Measurements from ENCODE around the gene THSD7A. TPM values are rescaled to one million over a fixed set of nuclear protein-coding genes. Genes with fewer than 3 reads are reported as not detected.

THSD7A gene
- total RNA-seq, 2 experiments from 2014 or later = not detected

DNA sequence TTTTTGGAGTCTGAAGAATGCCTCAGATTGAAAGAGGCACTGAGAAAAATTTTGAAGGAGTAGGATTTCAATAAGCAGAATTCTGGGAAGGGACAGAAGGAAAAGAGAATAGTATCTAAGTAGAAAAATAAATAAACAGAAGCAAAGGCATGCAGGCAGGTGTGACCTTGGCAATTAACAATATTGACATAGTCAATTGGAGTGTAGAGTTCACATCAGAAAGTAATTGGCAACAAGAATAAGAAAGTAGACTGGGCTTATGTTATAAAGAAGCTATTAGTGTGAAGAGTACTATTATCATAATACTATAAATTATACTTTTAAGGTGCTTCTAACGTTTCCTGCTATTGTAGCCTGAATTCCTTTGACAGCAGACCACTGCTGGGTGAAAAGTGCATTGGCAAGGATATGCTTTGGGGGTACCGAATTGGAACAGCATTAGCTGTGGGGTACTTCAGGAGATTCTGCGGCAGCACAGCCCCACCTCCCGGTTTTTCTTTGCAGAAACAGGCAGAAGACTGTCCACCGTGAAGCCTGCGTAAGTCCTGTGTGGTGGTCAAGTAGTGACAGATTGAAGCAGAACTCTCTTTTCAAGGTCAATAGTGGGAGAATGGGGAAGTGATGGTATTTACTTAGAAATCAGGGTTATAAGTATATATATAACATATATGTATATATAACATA is 357.0 kb downstream of the THSD7A start:
- no peak for ATAC-seq
- DNase-seq = no peak
- Mint-ChIP-seq H3K27me3 (no peaks in the 10 kb centered on the region), H3K4me1 (no peaks in the 10 kb centered on the region), H3K27ac (no peak overlapping the region), H3K9me3 (ENCODE audit: low read depth) (no peaks in the 10 kb centered on the region), H3K4me3 (no peak overlapping the region), H3K36me3 (ENCODE audit: low read depth) (no peaks in the 10 kb centered on the region)
- intact Hi-C loops (cut with DNase I, micrococcal nuclease) = no loop called here
- CTCF ChIA-PET = no interaction called here
- POLR2A ChIA-PET = no interaction called here

DNA sequence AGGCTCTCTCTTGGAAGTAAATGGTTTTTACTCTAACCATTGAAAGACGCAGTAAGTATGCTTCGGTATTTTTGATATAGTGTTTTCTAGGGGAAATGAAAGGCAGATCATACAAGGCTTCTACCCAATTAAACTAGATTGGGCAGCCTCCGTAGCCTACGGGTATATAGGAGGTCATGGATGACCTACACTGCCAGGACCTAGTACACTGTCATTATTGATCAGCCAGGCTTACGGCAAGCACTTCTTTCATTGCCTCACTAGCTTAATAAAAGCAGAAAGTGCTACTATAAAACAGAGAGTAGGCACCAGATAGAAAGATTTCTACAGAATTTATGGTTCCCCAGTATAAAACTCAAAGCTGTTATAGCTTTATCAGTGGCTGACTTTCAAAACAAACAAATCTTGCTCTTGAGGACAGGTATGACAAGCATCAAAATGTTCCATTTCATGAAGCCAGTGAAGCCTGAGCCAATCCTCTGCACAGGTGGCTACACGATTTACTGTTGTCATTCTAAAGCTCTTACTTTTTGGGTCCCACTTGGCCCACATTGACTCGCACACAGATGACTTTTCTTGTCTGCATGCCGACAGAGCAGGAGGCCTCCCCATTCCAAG is 358.1 kb downstream of the THSD7A start:
- Mint-ChIP-seq H3K4me3 (no peak overlapping the region), H3K27me3 (no peaks in the 10 kb centered on the region), H3K9me3 (ENCODE audit: low read depth) (no peaks in the 10 kb centered on the region), H3K36me3 (ENCODE audit: low read depth) (no peaks in the 10 kb centered on the region), H3K4me1 (no peaks in the 10 kb centered on the region), H3K27ac (no peak overlapping the region)
- POLR2A ChIA-PET = no interaction called here
- DNase-seq (no peak), ATAC-seq (no peak)
- CTCF ChIA-PET = no interaction called here
- intact Hi-C loops (cut with DNase I, micrococcal nuclease) = no loop called here

DNA sequence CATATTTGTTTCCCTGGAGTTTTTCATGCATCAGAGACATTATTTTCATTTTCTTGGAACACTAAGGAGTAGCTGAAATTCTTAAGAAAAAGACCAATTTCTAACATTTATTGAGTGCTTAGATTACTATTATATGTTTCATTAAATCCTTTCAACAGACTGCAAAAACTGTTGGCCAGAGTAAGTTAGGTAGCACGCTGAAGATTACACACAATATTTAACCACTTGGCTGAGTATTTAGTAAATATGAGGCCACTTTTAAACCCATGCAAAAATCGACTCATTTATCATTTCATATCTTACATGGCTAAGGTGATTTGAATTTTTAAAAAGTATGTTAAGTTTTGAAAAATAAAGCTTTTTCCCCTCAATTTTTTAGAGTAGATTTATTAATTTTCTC is 358.8 kb downstream of the THSD7A start:
- Mint-ChIP-seq H3K27me3 (no peaks in the 10 kb centered on the region), H3K4me3 (no peak overlapping the region), H3K36me3 (ENCODE audit: low read depth) (no peaks in the 10 kb centered on the region), H3K9me3 (ENCODE audit: low read depth) (no peaks in the 10 kb centered on the region), H3K4me1 (no peaks in the 10 kb centered on the region), H3K27ac (no peak overlapping the region)
- POLR2A ChIA-PET = no interaction called here
- DNase-seq (no peak), ATAC-seq (no peak)
- intact Hi-C loops (cut with DNase I, micrococcal nuclease) = no loop called here
- CTCF ChIA-PET = no interaction called here

DNA sequence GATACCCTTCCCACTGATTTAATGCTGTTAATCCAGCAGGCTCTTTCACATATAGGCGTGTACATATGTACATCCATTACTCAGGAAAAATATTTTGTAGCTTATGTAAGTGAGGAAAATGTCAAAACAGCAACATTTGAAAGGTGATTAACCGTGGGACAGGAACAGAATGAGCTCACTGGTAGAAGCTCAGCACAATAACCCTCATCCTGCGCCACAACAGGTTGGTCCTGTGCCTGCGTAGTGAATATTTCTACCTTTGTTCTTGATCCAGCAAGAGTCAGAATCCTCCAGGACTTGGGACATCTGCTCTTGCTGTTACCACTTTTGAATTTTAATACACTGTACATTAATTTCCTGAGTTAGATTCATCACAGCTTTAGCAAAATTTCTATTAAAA is 359.4 kb downstream of the THSD7A start:
- no peak overlapping the region for H3K4me3 Mint-ChIP-seq
- intact Hi-C loops (cut with DNase I, micrococcal nuclease) = no loop called here
- ATAC-seq (no peak), DNase-seq (no peak)
- H3K27me3 Mint-ChIP-seq = no peaks in the 10 kb centered on the region
- H3K27ac Mint-ChIP-seq = no peak overlapping the region
- H3K36me3 Mint-ChIP-seq (ENCODE audit: low read depth) = no peaks in the 10 kb centered on the region
- no peaks in the 10 kb centered on the region for H3K4me1 Mint-ChIP-seq
- CTCF ChIA-PET = no interaction called here
- H3K9me3 Mint-ChIP-seq (ENCODE audit: low read depth) = no peaks in the 10 kb centered on the region
- POLR2A ChIA-PET = no interaction called here

DNA sequence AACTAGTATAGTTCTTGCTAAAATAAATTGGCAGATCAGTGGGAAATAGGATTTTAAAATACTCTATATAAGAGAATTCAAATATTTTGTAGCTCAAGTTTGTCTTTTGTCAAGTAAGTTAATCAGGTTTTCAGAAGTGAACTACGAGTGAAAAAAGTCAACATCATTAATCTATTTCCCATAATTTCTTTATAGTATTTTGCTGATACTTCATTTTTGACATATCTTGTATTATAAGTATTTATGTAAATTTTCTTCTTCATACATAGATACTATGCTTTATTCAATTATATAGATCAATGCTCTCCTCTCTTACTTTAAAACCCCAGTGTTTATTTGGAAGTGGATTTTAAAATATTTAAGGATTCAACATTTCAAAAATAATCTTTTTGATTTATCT is 360.7 kb downstream of the THSD7A start:
- intact Hi-C loops (cut with DNase I, micrococcal nuclease) = no loop called here
- DNase-seq (no peak), ATAC-seq (no peak)
- no peaks in the 10 kb centered on the region for H3K9me3 Mint-ChIP-seq (ENCODE audit: low read depth)
- H3K4me3 Mint-ChIP-seq = no peak overlapping the region
- H3K27me3 Mint-ChIP-seq = no peaks in the 10 kb centered on the region
- ChIA-PET CTCF (interaction anchor here (1.0 kb wide), 1 partner anchor 13 kb away, joined by 4 read pairs; no protein-coding TSS in a partner anchor), POLR2A (no interaction called here)
- no peaks in the 10 kb centered on the region for H3K4me1 Mint-ChIP-seq
- no peaks in the 10 kb centered on the region for H3K36me3 Mint-ChIP-seq (ENCODE audit: low read depth)
- no peak overlapping the region for H3K27ac Mint-ChIP-seq

DNA sequence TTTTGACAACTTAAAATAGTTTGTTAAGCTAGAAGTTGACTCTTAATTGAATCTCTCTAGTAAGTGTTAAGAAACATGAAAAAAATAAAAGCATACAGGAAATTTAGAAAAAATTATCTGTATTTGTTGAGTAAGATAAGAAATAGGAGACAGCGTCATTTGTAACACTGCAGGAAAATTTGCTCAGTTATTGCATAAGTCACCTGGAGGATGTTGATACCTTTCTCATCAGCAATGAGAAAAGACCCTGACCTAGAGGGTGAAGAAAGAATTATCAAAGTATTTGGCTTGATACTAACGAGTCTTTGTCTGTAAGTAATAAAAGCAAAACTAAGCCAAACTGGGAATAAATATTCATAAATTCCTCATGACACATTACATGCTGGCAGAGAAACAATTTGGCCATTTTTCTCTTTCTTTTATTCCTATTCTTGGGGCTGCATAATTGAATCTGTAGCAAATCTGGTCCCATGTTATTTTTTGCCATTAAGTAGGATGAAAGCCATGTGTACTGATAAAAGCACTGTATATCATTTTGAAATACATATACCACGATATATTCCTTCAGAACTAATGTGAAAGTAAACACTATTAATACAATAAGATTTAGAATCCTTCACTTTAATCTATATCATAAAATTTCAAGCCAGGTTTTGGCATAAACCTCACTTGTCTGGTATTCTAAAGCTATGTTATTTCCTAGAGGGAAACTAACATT is 362.8 kb downstream of the THSD7A start:
- H3K9me3 Mint-ChIP-seq (ENCODE audit: low read depth) = no peaks in the 10 kb centered on the region
- H3K27me3 Mint-ChIP-seq = no peaks in the 10 kb centered on the region
- no peak overlapping the region for H3K27ac Mint-ChIP-seq
- intact Hi-C loops (cut with DNase I, micrococcal nuclease) = no loop called here
- no peaks in the 10 kb centered on the region for H3K36me3 Mint-ChIP-seq (ENCODE audit: low read depth)
- ChIA-PET CTCF (no interaction called here), POLR2A (no interaction called here)
- no peaks in the 10 kb centered on the region for H3K4me1 Mint-ChIP-seq
- DNase-seq (no peak), ATAC-seq (no peak)
- H3K4me3 Mint-ChIP-seq = no peak overlapping the region

DNA sequence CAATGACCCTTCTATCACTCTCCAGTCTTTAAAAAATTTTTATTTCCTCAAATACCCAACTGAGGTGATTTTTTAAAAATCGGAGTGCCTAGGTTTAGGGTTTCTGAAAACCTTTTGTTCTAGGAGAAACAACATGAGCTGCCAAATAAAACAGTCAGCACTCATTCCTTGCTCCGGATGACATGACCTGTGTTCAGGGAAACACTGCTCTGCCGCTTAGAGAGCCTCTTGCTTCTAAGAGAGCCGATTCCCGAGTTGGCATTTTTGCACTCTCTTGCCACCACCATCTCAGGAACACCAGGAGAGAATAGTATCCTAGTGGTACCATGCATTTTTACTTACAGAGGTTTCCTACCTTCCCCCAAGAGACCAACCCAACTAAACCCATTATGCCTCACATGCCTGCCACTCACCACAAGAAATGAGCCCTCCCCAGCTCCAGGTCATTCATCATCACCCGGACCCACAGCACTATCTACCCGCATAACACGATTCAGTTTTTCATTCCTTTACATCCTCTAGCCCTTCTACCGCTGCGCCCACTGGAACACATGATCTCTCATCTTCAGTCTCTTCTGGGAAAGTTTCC is 365.4 kb downstream of the THSD7A start:
- no peaks in the 10 kb centered on the region for H3K36me3 Mint-ChIP-seq (ENCODE audit: low read depth)
- H3K4me3 Mint-ChIP-seq = no peak overlapping the region
- ATAC-seq = no peak
- DNase-seq = no peak
- ChIA-PET POLR2A (no interaction called here), CTCF (no interaction called here)
- no peaks in the 10 kb centered on the region for H3K27me3 Mint-ChIP-seq
- intact Hi-C loops (cut with DNase I, micrococcal nuclease) = no loop called here
- no peaks in the 10 kb centered on the region for H3K9me3 Mint-ChIP-seq (ENCODE audit: low read depth)
- H3K4me1 Mint-ChIP-seq = no peaks in the 10 kb centered on the region
- no peak overlapping the region for H3K27ac Mint-ChIP-seq

DNA sequence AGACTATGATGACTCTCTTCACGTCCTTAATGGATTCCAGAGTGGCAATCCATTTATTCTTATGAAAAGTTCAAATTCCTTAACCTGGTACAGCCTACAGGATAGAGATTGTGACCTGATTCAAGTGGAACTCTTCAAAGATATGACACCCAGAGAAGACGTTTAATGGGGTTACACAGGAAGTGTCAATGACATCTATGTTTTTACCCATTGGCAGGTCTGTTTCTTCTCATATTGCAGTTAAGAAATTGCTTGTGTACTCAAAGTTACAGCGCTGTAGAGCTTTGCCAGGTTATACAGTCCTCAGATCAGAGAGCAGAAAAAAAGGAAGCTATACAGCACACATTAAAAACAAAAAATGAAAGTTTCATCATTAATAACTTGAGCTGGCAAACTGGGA is 367.4 kb downstream of the THSD7A start:
- ChIA-PET POLR2A (no interaction called here), CTCF (interaction anchor here (0.6 kb wide), 1 partner anchor 1059 kb away, joined by 3 read pairs; no protein-coding TSS in a partner anchor)
- Mint-ChIP-seq H3K27ac (no peak overlapping the region), H3K4me3 (no peak overlapping the region), H3K36me3 (ENCODE audit: low read depth) (no peaks in the 10 kb centered on the region), H3K27me3 (no peaks in the 10 kb centered on the region), H3K9me3 (ENCODE audit: low read depth) (no peaks in the 10 kb centered on the region), H3K4me1 (no peaks in the 10 kb centered on the region)
- intact Hi-C loops (cut with DNase I, micrococcal nuclease) = no loop called here
- ATAC-seq (no peak), DNase-seq (no peak)

DNA sequence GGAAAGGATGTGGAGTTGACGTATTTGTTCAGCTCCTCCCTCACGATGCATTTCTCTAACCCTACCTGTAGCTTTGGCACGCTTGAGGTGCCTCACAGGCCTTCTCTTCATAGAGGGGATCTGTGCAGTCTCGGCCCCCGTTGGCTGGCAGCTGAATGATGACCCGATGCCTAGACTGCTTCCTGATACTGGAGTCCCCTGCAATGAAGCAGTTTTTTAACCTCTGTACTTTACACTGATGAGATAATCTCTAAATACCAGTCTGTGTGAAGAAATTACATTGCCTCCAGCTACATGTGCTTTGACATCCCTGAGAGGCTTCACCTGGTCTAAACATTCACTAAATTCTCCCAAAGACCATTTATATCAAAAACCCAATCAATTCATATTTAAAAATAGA is 370.1 kb downstream of the THSD7A start:
- Mint-ChIP-seq H3K9me3 (ENCODE audit: low read depth) (no peaks in the 10 kb centered on the region), H3K27ac (no peak overlapping the region), H3K36me3 (ENCODE audit: low read depth) (no peaks in the 10 kb centered on the region), H3K27me3 (no peaks in the 10 kb centered on the region), H3K4me1 (no peaks in the 10 kb centered on the region), H3K4me3 (no peak overlapping the region)
- ChIA-PET POLR2A (no interaction called here), CTCF (no interaction called here)
- DNase-seq (no peak), ATAC-seq (no peak)
- intact Hi-C loops (cut with DNase I, micrococcal nuclease) = no loop called here

DNA sequence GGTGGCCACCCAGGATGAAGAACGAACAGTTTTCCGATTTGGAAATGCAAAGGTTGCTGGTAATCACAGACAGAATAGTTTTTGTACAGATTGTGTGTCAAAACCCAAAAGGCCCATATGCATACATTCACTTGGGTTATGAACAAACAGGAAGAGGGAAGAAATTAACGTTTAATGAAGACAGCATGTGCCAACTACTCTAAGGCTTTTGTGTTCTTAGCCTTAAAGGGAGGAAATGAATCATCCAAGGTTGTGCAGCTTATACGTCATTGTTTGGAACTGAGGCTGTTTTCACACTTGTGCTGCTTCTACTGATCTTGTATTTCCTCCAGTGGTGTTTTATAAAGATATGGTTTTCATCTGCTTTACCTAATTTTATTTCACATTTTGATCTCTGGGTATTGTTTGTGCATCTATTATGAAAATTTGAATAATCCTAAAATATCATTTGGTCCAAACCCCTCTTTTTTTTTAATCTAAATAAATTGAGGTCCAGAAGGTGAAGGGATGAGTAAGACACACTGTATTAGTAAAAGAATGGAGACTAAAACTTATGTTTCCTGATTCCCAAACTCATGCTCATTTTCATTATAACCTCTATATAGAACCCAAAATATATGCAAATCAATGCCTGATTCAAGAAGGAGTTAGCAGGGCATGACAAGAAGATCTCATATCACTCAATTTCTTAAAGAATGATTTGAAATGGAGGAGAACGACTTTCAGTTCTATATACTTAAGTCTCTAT is 373.1 kb downstream of the THSD7A start:
- no peaks in the 10 kb centered on the region for H3K4me1 Mint-ChIP-seq
- no peaks in the 10 kb centered on the region for H3K27me3 Mint-ChIP-seq
- no peaks in the 10 kb centered on the region for H3K36me3 Mint-ChIP-seq (ENCODE audit: low read depth)
- intact Hi-C loops (cut with DNase I, micrococcal nuclease) = no loop called here
- H3K27ac Mint-ChIP-seq = no peak overlapping the region
- peak; percentile 72 for ATAC-seq
- CTCF ChIA-PET = interaction anchor here (1.2 kb wide), 1 partner anchor 12 kb away, joined by 4 read pairs; no protein-coding TSS in a partner anchor
- POLR2A ChIA-PET = no interaction called here
- no peak for DNase-seq
- no peaks in the 10 kb centered on the region for H3K9me3 Mint-ChIP-seq (ENCODE audit: low read depth)
- no peak overlapping the region for H3K4me3 Mint-ChIP-seq

DNA sequence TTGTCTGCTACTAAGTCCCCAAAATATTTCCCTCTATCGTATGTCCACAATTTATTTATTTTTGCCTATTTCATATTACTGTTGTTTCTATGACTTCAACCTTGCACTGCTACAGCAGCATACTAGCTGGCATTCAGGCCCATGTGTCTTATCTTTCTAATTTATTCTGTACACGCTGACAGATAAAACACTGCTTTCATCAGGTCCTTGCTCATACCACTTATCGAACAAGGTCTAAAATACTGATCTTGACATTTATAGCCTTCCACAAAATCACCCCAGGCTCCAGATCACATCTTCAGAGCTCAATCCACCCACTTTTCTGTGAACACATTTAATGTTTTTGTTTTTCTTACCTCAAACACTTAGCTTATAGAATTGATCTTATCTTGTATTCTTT is 374.6 kb downstream of the THSD7A start:
- intact Hi-C loops (cut with DNase I, micrococcal nuclease) = no loop called here
- CTCF ChIA-PET = no interaction called here
- POLR2A ChIA-PET = no interaction called here
- no peaks in the 10 kb centered on the region for H3K36me3 Mint-ChIP-seq (ENCODE audit: low read depth)
- H3K9me3 Mint-ChIP-seq (ENCODE audit: low read depth) = no peaks in the 10 kb centered on the region
- no peaks in the 10 kb centered on the region for H3K27me3 Mint-ChIP-seq
- H3K27ac Mint-ChIP-seq = no peak overlapping the region
- H3K4me1 Mint-ChIP-seq = no peaks in the 10 kb centered on the region
- ATAC-seq = no peak
- DNase-seq = no peak
- H3K4me3 Mint-ChIP-seq = no peak overlapping the region

Data from activated CD4-positive, alpha-beta T cell treated with anti-CD3 and anti-CD28 coated beads for 36 hours (primary cell).